ENCODE results near the gene CLDN9.

GRCh38 chr16:2977440-2977839 lies 35.3 kb upstream of the CLDN9 start:
- TF ChIP-seq CTCF (IDR thresholded peaks at IDR 0.05 in 4 of 5, conservative IDR thresholded peaks at IDR 0.05 in 1 of 5), result no peak
- no peak for TF ChIP-seq POLR2A (IDR thresholded peaks at IDR 0.05)

Data from gastrocnemius medialis (tissue), 4 donors.